ENCODE data around the gene ASCC1.

DNA sequence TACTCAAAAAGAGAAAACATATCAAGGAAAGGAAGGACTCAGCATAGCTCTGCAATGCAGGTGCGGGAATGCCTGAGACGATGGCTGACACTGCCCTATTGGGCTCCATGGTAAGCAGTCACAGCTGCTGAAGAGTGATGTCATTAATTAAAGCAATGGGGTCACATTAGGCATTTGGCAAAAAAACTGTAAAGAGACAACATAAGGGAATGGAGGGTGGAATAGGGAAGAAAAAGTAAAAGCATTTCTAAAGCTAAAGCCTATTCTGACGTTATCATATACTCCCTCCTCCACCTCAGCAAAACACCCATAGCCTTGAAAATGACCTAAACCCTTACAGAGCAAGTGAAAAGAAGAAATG, 89.2 kb downstream of the ASCC1 start:
- TF ChIP-seq EZH2phosphoT487 (IDR thresholded peaks at IDR 0.05; ENCODE audit: insufficient read depth, low read depth) = no peak
- no peak for TF ChIP-seq EZH2 (IDR thresholded peaks at IDR 0.05; ENCODE audit: insufficient read depth, poor library complexity, severe bottlenecking)

Data from GM23248 (cell line).